Testis (tissue), 3 donors: Measurements from ENCODE around the gene SLC41A1. TPM values are rescaled to one million over a fixed set of nuclear protein-coding genes. Genes with fewer than 3 reads are reported as not detected.

Experiments
- DNase-seq: peaks from one replicate; pipeline ENCODE4 v3.0.0-alpha.2; 2019
- H3K27ac ChIP-seq, 2 donors: fragments of 200-600 bp; sonication (generic); one replicate each; pipeline ENCODE4 v1.5.1; 2019
- H3K27me3 ChIP-seq: fragments of 200-600 bp; sonication (generic); one replicate; pipeline ENCODE4 v1.5.1; 2019
- H3K36me3 ChIP-seq: fragments of 200-600 bp; sonication (generic); one replicate; pipeline ENCODE4 v1.5.1; 2017; ENCODE audit warnings: low read depth; ENCODE audit errors: missing control alignments
- H3K4me1 ChIP-seq: fragments of 200-600 bp; sonication (generic); one replicate; pipeline ENCODE4 v1.5.1; 2019
- H3K4me3 ChIP-seq, 2 donors: fragments of 200-600 bp; sonication (generic); one replicate each; pipeline ENCODE4 v1.5.1; 2017 to 2019
- H3K9me3 ChIP-seq: fragments of 200-600 bp; sonication (generic); one replicate; pipeline ENCODE4 v1.5.1; 2017
- CTCF ChIP-seq, 3 experiments: fragments of 450-650 bp in 2 of 3; fragments of 200-600 bp in 1 of 3; sonication (generic) in 1 of 3; IDR thresholded peaks; one replicate each; pipeline ENCODE4 v1.5.1; 2016 to 2019; ENCODE audit warnings: antibody characterized with exemption in 3 of 3, mild to moderate bottlenecking in 2 of 3, moderate library complexity in 1 of 3
- POLR2A ChIP-seq: fragments of 450-650 bp; IDR thresholded peaks from one replicate; pipeline ENCODE4 v1.6.1; 2017; ENCODE audit warnings: antibody characterized with exemption, mild to moderate bottlenecking, moderate library complexity
- WGBS, 2 donors: methylation state at CpG; one replicate each; pipeline ENCODE4 v1.1.5; 2018; 5-methylcytosine and 5-hydroxymethylcytosine counted together
- intact Hi-C: fragments of 100-400 bp; cut with DNase I; formaldehyde crosslinking; loops from one replicate; pipeline ENCODE4 v1.15.1; 2023; ENCODE audit warnings: low total_unique reads
- polyA plus RNA-seq: library from polyadenylated mRNA; stranded (reverse); fragments of 350-450 nt; fragmentation: Illumina TruSeq; extraction: RNeasy Lipid Tissue Mini Kit (QIAGEN cat#74804); gene quantifications from one replicate; pipeline ENCODE4 v1.2.3, GENCODE V29; 2014; ENCODE audit warnings: low read depth, low replicate concordance; ENCODE audit not compliant: insufficient read depth
- total RNA-seq, 2 donors: library from RNA; depleted of rRNA; stranded (reverse); fragments of >200 nt; gene quantifications; one replicate each; pipeline ENCODE4 v1.2.3, GENCODE V29; 2016

SLC41A1 gene
- total and polyA plus RNA-seq, 3 donors from 2014 or later, result 94.7 to 137 (median 122) TPM

DNA sequence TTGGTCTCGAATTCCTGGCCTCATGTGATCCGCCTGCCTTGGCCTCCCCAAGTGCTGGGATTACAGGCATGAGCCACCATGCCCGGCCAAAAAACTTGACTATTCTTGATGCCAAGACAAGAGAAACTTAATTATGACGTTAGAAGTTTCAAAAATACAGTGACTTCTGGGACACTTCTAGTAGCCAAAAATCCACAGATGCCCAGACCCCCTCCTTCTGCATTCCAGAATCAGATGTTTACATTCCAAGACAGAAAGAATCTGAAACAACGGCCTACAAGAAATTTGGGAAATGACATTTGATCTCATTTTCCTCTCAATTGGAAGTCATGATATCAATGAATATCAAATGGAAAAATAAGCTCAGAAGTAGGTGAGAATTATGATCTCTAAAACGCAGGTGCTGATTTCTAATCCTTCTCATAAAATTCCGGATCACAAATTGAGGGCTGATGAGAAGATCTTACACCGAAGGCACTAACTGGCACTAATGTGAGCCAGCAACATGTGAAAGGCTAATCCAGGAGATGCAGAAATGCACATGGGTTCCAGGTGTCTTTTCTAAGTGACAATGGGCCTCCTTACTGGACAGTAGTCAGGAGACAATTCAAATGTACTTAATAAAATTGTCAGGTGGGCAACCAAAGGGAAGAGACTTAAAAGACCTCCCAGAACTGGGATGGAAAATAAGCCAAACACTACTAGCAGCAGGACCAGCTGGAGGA, 43.2 kb downstream of the SLC41A1 start:
- H3K4me1 ChIP-seq, result peaks cover 3% of the 10 kb centered on the region
- 88 to 89% methylated on average over 8 of the region's 8 CpGs for WGBS, 2 donors
- no peaks in the 10 kb centered on the region for H3K36me3 ChIP-seq
- no peaks in the 10 kb centered on the region for H3K9me3 ChIP-seq
- TF ChIP-seq CTCF (IDR thresholded peaks at IDR 0.05) (no peak), POLR2A (no peak)
- intact Hi-C loops, result no loop called here
- no peak overlapping the region for H3K27ac ChIP-seq
- DNase-seq, result no peak
- no peak overlapping the region for H3K4me3 ChIP-seq
- H3K27me3 ChIP-seq, result no peaks in the 10 kb centered on the region

GRCh38 chr1:205767248-205767647, 45.8 kb downstream of the SLC41A1 start:
- Histone ChIP-seq H3K36me3 (no peaks in the 10 kb centered on the region), H3K27me3 (no peaks in the 10 kb centered on the region), H3K4me3 (no peak overlapping the region), H3K27ac (no peak overlapping the region), H3K9me3 (no peaks in the 10 kb centered on the region), H3K4me1 (no peaks in the 10 kb centered on the region)
- TF ChIP-seq CTCF (IDR thresholded peaks at IDR 0.05) (no peak), POLR2A (no peak)
- intact Hi-C loops, result no loop called here
- DNase-seq, result no peak
- 78 to 83% methylated on average over 3 of the region's 3 CpGs for WGBS, 2 donors

GRCh38 chr1:205766570-205766969, 46.4 kb downstream of the SLC41A1 start:
- DNase-seq, result no peak
- Histone ChIP-seq H3K4me1 (no peaks in the 10 kb centered on the region), H3K4me3 (no peak overlapping the region), H3K9me3 (no peaks in the 10 kb centered on the region), H3K27me3 (no peaks in the 10 kb centered on the region), H3K27ac (no peak overlapping the region), H3K36me3 (no peaks in the 10 kb centered on the region)
- intact Hi-C loops, result no loop called here
- TF ChIP-seq CTCF (IDR thresholded peaks at IDR 0.05) (no peak), POLR2A (no peak)
- 82 to 92% methylated on average over 3 of the region's 3 CpGs for WGBS, 2 donors

- 67 to 70% methylated on average over 5 of the region's 5 CpGs for WGBS, 2 donors
- Histone ChIP-seq H3K4me1 (no peaks in the 10 kb centered on the region), H3K27ac (no peak overlapping the region), H3K27me3 (no peaks in the 10 kb centered on the region), H3K4me3 (no peak overlapping the region), H3K9me3 (no peaks in the 10 kb centered on the region), H3K36me3 (no peaks in the 10 kb centered on the region)
- intact Hi-C loops, result no loop called here
- TF ChIP-seq POLR2A (no peak), CTCF (IDR thresholded peaks at IDR 0.05) (no peak)
- DNase-seq, result no peak
These were observed 47.0 kb downstream of the SLC41A1 start for GRCh38 chr1:205766038-205766437.

GRCh38 chr1:205764578-205764977, 48.4 kb downstream of the SLC41A1 start:
- WGBS, 2 donors, result 91% methylated on average over 2 of the region's 2 CpGs
- Histone ChIP-seq H3K27me3 (no peaks in the 10 kb centered on the region), H3K4me3 (no peak overlapping the region), H3K4me1 (no peaks in the 10 kb centered on the region), H3K9me3 (no peaks in the 10 kb centered on the region), H3K36me3 (no peaks in the 10 kb centered on the region), H3K27ac (no peak overlapping the region)
- no peak for DNase-seq
- intact Hi-C loops, result no loop called here
- TF ChIP-seq POLR2A (no peak), CTCF (IDR thresholded peaks at IDR 0.05) (no peak)
